CMK (cell line): Measurements from ENCODE around the gene GJA1.
"Not testable (repeated sequence)": the region's sequence is repeated elsewhere in the genome, so short reads cannot be mapped to it uniquely, and the experiment has no call there.

ENCODE experiments used
- DNase-seq: peaks from one replicate; pipeline ENCODE4 v3.0.0-alpha.2; 2010; ENCODE audit warnings: low read depth

GJA1 gene

DNA sequence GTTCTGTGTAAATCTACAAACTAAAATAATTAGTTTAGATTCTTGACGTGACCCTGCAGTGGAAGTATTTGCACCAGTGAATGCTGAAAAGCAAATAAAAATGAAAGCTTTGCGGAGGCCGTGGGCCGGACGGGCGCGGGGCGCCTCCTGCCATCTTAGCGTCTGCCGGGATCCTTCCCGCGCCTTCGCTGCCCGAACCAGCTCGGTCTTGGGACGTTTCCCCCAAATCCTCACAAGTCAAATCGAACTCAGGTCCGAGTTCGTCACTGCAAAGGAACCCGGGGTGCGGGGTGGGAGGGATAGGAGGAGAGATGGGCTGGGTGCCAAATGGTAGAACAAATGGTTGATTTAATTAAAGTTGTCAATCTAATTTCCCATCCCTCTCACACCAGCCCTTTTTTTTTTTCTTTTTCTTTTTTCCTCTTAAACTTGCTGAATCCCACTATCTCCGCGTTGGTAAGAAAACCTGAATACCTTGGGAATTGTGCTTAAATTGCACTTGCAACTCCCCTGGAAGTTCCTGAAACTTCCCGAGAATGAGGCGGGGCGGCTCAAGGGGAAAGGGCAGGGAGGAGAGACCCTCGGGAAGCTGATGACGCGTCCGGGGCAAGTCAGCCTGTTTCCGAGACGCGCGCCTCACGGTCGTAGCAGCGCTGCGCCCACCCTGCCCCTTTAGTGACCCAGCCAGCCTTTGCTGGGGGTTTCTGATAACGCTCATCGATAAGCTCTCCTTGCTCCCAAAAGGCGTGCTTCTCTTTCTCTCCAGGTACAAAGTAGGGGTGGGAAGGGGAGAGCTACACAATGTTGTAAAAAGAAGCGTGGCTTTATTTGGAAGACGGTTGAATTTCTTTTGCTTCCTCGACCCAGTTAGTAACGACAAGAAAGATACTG is 1.8 kb downstream of the GJA1 start:
- DNase-seq: no peak

DNA sequence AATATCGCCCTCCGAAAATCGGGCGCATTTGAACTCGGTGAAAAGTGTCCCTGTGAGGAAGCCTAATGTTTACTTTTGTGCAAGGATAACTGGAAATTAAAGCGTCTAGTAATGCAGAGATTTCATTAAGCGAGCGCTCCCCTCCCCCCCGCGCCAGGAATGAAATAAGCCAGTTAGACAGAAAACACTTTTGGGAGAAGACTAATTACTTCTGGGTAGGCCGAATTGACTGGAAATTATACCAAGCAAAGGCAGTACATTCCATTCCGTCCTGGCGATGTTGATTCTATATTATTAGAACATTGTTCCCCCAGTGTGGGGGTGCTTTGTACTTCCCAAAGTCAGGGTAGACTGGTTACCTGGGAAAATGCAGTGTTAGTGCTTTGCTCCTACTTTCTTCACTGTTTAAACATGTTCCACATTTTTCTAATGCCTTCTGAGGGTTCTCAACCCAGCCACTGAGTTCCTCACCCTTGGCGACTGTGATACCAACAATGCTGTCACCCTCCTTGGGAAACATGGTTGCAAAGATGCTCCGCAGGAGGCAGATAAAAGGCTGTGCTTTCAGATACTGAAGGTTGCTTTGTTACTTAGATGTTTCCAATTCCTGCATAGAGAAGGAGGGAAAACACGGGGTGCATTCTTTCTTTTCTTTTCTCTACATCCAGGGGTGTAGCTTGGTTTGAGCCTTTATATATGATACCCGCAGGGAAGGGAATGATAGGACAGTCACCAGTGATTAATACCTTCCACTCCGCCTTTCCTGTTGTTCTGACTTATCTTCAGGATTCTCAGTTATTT is 2.6 kb downstream of the GJA1 start:
- no peak for DNase-seq

DNA sequence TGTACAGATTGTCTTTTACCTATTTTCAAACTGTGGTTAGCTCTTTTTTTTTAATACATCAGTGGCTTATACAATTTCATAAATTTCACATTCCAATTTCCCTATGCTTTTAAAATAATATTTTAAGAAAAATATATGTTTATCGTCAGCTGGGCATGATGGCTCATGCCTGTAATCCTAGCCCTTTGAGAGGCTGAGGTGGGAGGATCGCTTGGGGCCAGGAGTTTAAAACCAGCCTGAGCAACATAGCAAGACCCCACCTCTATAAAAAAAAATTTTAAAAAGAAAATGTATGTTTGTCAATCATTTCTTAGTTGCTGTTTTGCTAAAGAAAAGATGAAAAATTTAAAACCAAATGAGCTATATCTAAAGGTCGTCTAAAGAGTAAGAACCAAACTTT is 3.4 kb downstream of the GJA1 start:
- DNase-seq: no peak

DNA sequence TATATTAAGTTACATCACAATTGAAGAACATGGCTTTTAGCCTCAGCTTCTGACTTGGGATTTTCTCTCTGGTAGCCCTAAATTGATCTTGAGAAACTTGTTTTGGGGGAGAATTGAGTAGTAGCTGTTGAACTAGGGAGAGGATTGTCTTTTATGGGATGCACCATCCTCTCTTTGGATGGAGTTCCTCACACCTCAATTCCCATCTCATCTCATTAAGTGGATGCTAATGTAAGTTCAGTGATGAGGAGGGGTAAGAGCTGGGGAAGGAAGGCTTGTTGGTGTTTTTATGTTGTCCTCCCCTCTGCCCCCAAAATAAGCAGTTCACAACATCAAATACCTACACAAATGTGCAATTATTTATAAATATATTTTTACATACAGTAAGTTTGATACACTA is 4.0 kb downstream of the GJA1 start:
- no peak for DNase-seq

DNA sequence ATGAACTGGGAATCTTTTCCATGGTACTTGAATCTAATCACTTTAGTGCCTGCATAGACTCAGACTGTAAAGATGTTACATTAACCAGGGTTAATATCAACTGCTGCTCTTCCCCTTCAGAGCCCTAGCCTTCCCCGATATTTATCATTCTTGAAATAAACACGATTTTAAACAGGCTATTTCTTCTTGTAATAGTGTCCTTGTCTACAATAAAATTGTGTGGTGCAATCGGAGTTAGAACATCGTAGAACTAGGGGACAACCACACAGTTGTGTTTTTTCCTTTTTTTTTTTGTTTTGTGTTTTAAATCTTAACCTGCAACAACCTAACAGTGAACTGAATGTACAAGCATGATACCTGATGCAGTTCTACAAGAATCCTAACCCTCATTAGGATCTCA is 4.5 kb downstream of the GJA1 start:
- no peak for DNase-seq

DNA sequence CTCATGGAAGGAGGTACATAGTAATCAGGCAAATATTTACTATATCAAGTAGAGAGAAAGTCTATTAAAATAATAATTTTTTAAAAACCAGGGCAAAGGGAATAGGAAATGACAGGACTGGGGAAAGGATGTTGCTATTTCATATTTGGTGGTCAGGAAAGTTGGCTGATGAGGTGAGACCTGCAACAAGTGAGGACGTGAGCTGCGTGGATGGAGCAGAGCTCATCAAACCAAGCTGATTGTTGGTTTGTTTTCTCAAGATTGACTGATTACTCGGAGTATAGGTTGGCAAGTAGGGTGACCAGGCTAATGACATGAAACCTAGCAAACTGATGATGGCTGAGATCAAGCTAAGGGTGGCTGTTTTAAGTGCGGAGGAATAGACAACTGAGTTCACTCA is 6.0 kb downstream of the GJA1 start:
- DNase-seq: no peak

DNA sequence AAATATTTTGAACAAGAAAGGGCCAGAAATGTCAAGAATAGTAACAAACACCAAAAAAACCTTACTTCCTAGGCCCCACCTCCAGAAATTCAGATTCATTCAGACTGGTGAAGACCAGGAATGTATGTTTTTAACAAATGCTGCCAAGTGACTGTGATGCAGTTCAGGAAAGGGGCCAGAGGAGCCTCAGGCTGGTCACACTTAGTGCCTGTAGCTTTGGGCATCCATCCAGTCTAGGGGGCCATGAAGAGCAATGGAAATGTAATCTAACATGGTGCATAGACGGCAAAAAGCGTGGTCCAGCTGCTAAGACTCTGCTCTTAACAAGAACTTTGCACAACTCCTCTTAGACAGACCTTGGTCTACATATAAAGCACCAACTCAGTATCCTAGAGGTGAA is 7.1 kb downstream of the GJA1 start:
- DNase-seq: no peak

DNA sequence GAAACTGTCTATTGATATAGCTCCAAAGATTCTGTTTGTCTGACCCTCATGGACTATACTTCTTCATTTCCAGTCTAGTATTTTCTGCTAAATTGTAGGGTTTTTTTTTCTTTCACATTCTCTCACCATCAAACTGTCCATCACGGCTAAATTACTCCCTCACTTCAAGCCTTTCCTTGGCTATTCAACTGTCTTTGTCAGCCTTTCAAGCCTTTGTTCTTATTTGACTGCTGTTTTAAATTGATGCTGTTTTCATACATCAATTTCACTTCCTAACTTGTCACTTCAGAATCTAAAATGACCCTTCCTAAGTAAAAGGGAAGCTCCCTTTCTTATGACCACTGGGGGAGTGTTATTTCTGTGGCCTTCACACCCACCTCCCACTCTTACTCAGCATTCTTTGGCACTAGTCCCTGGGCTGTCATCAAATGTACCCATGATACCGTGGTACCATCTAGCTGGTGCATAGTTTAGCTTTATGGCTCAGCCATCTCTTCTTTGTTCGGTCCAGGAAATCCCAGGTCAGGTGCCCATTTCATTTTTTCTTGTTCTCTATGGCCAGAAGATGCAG is 8.6 kb downstream of the GJA1 start:
- DNase-seq: no peak

DNA sequence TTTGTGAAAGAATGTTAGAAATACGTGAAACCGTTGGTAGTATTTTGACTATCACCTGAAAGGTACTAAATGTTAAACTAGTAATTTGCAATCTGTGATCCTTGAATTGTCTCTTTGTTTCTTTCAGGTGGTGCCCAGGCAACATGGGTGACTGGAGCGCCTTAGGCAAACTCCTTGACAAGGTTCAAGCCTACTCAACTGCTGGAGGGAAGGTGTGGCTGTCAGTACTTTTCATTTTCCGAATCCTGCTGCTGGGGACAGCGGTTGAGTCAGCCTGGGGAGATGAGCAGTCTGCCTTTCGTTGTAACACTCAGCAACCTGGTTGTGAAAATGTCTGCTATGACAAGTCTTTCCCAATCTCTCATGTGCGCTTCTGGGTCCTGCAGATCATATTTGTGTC is 11.3 kb downstream of the GJA1 start:
- not testable (repeated sequence) for DNase-seq

DNA sequence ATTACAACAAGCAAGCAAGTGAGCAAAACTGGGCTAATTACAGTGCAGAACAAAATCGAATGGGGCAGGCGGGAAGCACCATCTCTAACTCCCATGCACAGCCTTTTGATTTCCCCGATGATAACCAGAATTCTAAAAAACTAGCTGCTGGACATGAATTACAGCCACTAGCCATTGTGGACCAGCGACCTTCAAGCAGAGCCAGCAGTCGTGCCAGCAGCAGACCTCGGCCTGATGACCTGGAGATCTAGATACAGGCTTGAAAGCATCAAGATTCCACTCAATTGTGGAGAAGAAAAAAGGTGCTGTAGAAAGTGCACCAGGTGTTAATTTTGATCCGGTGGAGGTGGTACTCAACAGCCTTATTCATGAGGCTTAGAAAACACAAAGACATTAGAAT is 12.3 kb downstream of the GJA1 start:
- DNase-seq: not testable (repeated sequence)

DNA sequence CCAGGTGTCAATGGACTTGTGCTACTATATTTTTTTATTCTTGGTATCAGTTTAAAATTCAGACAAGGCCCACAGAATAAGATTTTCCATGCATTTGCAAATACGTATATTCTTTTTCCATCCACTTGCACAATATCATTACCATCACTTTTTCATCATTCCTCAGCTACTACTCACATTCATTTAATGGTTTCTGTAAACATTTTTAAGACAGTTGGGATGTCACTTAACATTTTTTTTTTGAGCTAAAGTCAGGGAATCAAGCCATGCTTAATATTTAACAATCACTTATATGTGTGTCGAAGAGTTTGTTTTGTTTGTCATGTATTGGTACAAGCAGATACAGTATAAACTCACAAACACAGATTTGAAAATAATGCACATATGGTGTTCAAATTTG is 13.1 kb downstream of the GJA1 start:
- DNase-seq: not testable (repeated sequence)

DNA sequence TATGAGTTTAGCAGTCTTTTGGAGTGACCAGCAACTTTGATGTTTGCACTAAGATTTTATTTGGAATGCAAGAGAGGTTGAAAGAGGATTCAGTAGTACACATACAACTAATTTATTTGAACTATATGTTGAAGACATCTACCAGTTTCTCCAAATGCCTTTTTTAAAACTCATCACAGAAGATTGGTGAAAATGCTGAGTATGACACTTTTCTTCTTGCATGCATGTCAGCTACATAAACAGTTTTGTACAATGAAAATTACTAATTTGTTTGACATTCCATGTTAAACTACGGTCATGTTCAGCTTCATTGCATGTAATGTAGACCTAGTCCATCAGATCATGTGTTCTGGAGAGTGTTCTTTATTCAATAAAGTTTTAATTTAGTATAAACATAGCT is 13.9 kb downstream of the GJA1 start:
- no peak for DNase-seq

DNA sequence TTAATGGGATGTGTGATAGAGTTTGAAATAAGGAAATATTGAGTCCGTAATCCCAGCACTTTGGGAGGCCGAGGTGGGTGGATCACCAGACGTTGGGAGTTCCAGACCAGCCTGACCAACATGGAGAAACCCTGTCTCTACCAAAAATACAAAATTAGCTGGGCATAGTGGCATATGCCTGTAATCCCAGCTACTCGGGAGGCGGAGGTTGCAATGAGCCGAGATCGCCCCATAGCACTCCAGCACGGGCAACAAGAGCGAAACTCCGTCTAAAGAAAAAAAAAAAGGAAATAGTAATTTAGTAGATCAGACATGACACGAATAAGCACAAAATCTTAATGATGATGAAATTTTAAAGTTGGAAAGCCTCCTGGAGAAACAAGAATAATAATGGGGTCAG is 14.8 kb downstream of the GJA1 start:
- DNase-seq: no peak

DNA sequence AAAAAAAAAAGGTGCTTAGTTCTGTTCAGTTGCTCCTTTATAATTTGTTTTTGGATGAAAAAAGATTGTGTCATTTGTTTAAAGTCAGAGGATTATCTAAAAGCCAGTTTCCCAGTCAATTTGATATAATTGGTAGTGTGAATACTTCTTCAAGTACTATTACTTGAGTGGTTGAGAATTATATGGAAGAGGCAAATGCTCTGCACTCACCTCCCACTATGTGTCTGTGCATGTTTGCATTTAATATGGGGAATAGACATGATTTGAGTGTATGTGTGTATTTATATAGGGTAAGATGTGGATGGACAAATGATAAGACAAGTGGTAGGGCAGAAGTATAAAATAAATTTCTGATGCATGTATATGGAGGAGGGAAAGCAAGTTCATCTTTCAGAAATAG is 15.8 kb downstream of the GJA1 start:
- no peak for DNase-seq

DNA sequence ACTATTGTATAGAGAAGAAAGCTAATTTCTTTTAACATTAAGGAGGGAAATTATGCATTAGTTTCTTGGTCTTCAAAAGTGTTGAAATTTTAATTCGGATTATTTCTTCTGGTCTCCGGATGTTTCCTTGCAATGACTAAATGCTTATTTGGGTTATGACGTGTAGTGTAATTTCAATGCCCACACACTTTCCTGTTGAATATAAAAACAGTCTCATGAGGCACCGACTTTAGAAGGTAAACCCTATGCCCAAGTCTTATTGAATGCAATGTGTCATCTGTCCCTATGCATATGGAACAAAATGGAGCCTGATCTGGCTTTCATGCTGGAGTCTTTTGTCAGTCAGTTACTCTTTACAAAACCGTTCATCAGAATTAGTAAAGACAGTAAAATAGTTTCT is 17.7 kb downstream of the GJA1 start:
- no peak for DNase-seq

DNA sequence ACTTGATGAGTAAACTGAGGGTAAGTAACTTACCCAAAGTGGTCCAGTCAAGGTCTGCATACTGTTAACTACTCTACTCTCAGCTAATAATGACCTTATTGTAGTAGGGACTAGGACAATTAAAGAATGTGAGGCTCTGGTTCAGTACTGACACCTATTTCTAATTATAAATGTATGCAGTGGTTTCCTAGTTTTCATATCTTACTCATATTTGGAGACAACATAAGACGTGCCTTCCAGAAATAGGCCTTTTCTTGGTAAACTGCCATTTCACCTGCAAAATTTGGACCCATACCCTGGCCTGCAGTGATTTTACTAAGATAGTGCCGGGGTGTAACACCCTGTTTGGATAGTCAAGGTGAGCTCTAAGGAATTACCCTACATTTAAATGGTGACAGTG is 24.7 kb downstream of the GJA1 start:
- no peak for DNase-seq

DNA sequence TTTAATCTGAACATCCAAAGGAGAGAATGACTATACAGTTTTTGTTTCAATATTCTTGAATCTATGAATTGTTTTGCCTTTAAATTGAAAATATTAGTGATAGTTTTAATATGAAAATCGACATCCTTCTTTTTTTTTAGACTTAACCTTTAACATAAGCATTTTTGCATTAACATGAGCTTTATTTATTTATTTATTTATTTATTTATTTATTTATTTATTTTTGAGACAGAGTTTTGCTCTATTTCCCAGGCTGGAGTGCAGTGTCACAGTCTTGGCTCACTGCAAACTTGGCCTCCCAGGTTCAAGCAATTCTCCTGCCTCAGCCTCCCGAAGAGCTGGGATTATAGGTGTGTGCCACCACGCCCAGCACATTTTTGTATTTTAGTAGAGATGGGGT is 27.6 kb downstream of the GJA1 start:
- no peak for DNase-seq

DNA sequence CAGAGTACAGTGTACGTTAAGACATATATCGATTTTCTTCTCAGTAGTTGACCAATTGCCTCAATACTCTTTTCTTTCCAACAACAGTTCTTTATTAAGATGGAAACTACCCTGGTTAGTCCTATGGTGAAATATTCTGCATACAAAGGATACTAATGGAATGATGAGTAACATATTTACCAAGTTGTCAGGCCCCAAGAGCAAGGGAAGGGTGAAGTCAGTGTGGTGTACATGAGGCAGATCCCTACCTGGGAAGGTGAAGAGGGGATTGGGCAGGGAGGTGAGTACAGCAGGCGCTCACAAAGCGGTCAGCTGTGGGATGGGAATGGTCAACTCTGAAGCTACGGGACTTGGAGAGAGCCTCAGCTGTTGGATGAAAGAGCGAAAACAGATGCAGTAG is 29.7 kb downstream of the GJA1 start:
- no peak for DNase-seq

DNA sequence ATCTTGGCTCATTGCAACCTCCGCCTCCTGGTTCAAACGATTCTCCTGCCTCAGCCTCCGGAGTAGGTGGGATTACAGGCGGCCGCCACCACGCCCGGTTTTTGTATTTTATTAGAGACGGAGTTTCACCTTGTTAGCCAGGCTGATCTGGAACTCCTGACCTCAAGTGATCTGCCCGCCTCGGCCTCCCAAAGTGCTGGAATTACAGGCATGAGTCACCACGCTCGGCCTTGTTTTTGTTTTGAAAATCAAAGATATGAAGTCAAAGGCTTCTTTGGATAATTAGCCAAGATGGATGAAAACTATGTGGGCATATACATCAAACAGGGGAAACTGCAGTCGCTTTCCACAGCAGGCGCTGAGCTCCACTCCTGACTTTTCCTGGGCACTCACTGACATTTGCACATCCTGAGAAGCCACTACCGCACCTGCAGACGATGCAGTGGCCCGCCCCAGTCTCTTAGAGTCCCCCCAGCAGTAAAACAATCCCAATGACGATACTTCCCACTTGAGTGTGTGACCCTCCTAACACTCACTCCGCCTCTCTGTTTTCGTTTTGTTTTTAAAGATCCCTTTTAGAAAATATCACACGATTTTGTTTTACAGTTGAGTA is 44.1 kb downstream of the GJA1 start:
- DNase-seq: no peak

DNA sequence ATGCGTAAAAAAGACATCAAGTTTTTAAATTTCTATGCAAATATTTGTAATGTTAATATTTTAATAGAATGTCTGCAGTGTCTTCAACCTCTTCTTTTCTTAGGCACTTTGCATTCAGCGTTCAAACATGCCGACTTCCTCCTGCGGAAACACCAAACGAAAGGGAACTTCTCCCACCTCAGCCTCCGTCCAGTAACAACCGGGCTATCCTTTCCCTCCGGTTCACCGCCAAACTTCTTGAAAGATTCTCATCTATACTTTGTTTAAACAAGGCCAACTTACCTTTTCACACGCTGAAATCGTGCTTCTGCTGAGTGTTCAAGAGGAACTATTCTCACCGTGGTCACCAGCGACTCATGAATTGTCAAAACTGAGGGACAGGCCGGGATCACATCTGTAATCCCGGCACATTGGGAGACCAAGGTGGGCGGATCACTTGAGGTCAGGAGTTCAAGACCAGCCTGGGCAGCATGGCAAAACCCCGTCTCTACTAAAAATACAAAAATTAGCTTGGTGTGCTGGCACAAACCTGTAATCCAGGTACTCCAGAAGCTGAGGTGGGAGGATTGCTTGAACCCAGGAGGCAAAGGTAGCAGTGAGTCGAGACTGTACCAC is 44.8 kb downstream of the GJA1 start:
- no peak for DNase-seq

DNA sequence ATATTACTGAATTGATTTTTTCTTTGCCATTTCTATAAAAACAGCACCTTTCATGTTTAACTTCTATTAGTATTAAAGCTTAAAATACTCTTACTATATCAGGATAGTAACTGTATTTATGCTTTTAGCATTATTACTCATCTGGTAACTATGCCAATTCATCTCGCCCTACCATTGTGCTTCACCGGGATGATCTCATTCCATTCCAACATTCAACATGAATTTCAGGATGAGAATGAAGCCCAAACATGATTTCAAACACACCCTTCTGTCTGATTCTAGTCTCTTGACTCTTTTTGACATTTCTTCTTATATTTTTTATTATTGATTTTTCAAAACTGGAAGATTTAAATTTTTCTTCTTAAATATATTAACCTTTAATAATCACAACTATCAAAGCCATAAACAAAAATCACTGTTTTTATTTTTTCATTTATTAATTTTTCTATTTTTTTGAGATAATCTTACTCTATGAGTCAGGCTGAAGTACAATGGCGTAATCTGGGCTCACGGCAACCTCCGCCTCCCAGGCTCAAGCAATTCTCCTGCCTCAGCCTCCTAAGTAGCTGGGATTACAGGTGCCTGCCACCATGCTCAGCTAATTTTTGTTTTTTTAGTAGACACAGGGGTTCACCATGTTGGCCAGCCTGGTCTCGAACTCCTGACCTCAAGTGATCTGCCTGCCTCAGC is 46.7 kb downstream of the GJA1 start:
- DNase-seq: no peak

DNA sequence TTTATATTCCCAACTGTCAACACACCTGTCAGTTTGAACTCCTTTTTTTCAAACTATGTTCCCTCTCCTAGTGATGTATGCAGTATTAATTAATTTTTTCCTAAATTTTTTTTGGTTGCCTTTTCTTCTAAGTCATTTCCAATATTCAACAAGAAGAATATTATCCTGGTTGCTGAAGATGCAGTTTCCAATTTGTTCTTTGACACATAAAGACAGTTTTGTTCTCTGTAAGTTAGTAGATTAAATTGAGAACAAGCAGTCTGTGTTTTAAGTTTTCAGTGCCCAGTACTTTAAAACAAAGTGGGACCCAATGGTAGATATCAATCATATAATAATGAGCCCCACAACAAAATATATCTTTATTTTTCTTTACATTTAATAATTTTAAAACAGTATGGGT is 47.3 kb downstream of the GJA1 start:
- no peak for DNase-seq
